K562 (cell line): Measurements from ENCODE around the gene NBR1. TPM values are rescaled to one million over a fixed set of nuclear protein-coding genes. Genes with fewer than 3 reads are reported as not detected.
A peak's percentile ranks its signal among the peaks of the same experiment; 100 is the strongest.

Experiments used
- ATAC-seq: fragments of 200-7000 bp; cut with Tn5 transposase; 3 replicates; pipeline ENCODE4 v1.9.1; 2020; ENCODE audit warnings: moderate library complexity
- BruUV-seq: library from RNA; stranded (reverse); fragments of 400-500 nt; replicated peaks from 2 replicates; lab custom pipeline; 2021; lab: Mats Ljungman, UMichigan
- CTCF ChIA-PET: fragments of 300-600 bp; formaldehyde crosslinking; extraction: SDS; loops from one replicate; lab custom pipeline; 2021; ENCODE audit warnings: low intra/inter-chr PET ratio; lab: Yijun Ruan, JAX
- POLR2A ChIA-PET: fragments of 300-600, 350-650 bp; sonication (Branson Sonifier 250); formaldehyde crosslinking; extraction: SDS; loops from one replicate; lab custom pipeline; 2021; ENCODE audit warnings: antibody characterized with exemption, inconsistent platforms; lab: Yijun Ruan, JAX
- DNase-seq, 4 experiments: peaks; one replicate each; pipeline versions ENCODE4 v3.0.0 to v3.0.0-alpha.2; 2011 to 2018; ENCODE audit warnings: low spot score in 3 of 4, mixed read lengths in 3 of 4; ENCODE audit errors: extremely low read depth in 1 of 4
- FAIRE-seq: peaks from 2 replicates; lab custom pipeline; 2011; peaks lifted over from hg19 to GRCh38; lab: Jason Lieb, UNC
- H2AFZ ChIP-seq: 2 replicates; pipeline ENCODE4 v1.6.0; 2011; ENCODE audit warnings: low read depth, low read length, control low read depth, inconsistent platforms
- H3K27ac ChIP-seq: fragments of 200-600 bp; 3 replicates; pipeline ENCODE4 v1.8.0; 2011; ENCODE audit warnings: low read depth, mild to moderate bottlenecking, control low read depth, inconsistent platforms, low read length, moderate library complexity, mixed read lengths; ENCODE audit errors: extremely low read depth
- H3K27me3 ChIP-seq, 2 experiments: fragments of 300-600 bp in 1 of 2; 2 replicates in 1 of 2; 3 replicates in 1 of 2; pipeline versions ENCODE4 v1.6.0 to v1.8.0; 2011; ENCODE audit warnings: inconsistent platforms in 2 of 2, low read length in 2 of 2, mild to moderate bottlenecking in 1 of 2, mixed read lengths in 1 of 2, moderate library complexity in 1 of 2; ENCODE audit not compliant: control insufficient read depth in 2 of 2, insufficient read depth in 2 of 2
- H3K36me3 ChIP-seq: fragments of 300-600 bp; 3 replicates; pipeline ENCODE4 v1.8.0; 2011; ENCODE audit warnings: mild to moderate bottlenecking, low read length, inconsistent platforms; ENCODE audit not compliant: control insufficient read depth, insufficient read depth
- H3K4me1 ChIP-seq, 2 experiments: fragments of 200-600 bp in 1 of 2; replicated peaks in 1 of 2; 2 replicates in 1 of 2; 3 replicates in 1 of 2; pipeline versions ENCODE4 v1.5.1 to v1.8.0; 2011; ENCODE audit warnings: inconsistent platforms in 2 of 2, low read length in 2 of 2, mild to moderate bottlenecking in 1 of 2, mixed read lengths in 1 of 2, moderate library complexity in 1 of 2; ENCODE audit not compliant: control insufficient read depth in 2 of 2, insufficient read depth in 2 of 2
- H3K4me2 ChIP-seq: 2 replicates; pipeline ENCODE4 v1.6.1; 2011; ENCODE audit warnings: low read length, control low read depth, inconsistent platforms, mixed read lengths; ENCODE audit not compliant: insufficient read depth
- H3K4me3 ChIP-seq: fragments of 200-600 bp; sonication (generic), shearing (Covaris generic); 2 replicates; pipeline ENCODE4 v1.5.1; 2016; ENCODE audit warnings: control low read depth, inconsistent platforms
- H3K79me2 ChIP-seq: fragments of 200-600 bp; 3 replicates; pipeline ENCODE4 v1.8.0; 2011; ENCODE audit warnings: low read length, inconsistent platforms; ENCODE audit not compliant: control insufficient read depth, insufficient read depth
- H3K9ac ChIP-seq, 2 experiments: 2 replicates each; pipeline versions ENCODE4 v1.6.0 to v1.6.1; 2011; ENCODE audit warnings: low read depth in 2 of 2, low read length in 2 of 2, control low read depth in 1 of 2, inconsistent platforms in 1 of 2, mild to moderate bottlenecking in 1 of 2, mixed read lengths in 1 of 2; ENCODE audit not compliant: insufficient read depth in 1 of 2
- H3K9me1 ChIP-seq: one replicate; pipeline ENCODE4 v1.6.0; 2011; ENCODE audit warnings: inconsistent platforms, mild to moderate bottlenecking, low read length, moderate library complexity; ENCODE audit not compliant: control insufficient read depth, insufficient read depth
- H3K9me3 ChIP-seq: replicated peaks from 2 replicates; pipeline ENCODE4 v1.5.1; 2011; ENCODE audit warnings: low read depth, low read length, inconsistent platforms; ENCODE audit not compliant: control insufficient read depth, insufficient read depth
- H4K20me1 ChIP-seq: replicated peaks from 2 replicates; pipeline ENCODE4 v1.6.1; 2011; ENCODE audit warnings: low read length, inconsistent platforms, mixed read lengths; ENCODE audit not compliant: control insufficient read depth, insufficient read depth
- ATF7 ChIP-seq: fragments of 450-650 bp; IDR thresholded peaks from 2 replicates; pipeline ENCODE4 v1.7.1; 2014; ENCODE audit warnings: mild to moderate bottlenecking, moderate library complexity
- MCM3 ChIP-seq: fragments of 450-650 bp; IDR thresholded peaks from 2 replicates; pipeline ENCODE4 v1.6.1; 2016
- PHF20 ChIP-seq: fragments of 450-650 bp; IDR thresholded peaks from 2 replicates; pipeline ENCODE4 v1.6.1; 2018; ENCODE audit not compliant: partially characterized antibody
- RHOXF2B ChIP-seq: fragments of 250-450 bp; sonication (Bioruptor Pico); conservative IDR thresholded peaks from 2 replicates; pipeline ENCODE4 v1.5.1; 2021
- SPI1 ChIP-seq: IDR thresholded peaks from 2 replicates; pipeline ENCODE4 v1.6.1; 2011; ENCODE audit warnings: low read depth, low read length, control low read depth, borderline replicate concordance
- TRIM24 ChIP-seq, 2 experiments: fragments of 450-650 bp; IDR thresholded peaks; 2 replicates each; pipeline ENCODE4 v1.6.1; 2016
- ZKSCAN3 ChIP-seq: fragments of 250-450 bp; sonication (Bioruptor Pico); IDR thresholded peaks from 2 replicates; pipeline ENCODE4 v1.4.0; 2020
- ZNF431 ChIP-seq: sonication (generic); formaldehyde crosslinking; IDR thresholded peaks from 2 replicates; pipeline ENCODE4 v1.8.0; 2022; ENCODE audit warnings: mild to moderate bottlenecking, missing genetic modification reagents
- WGBS: fragments of 100-300 bp; shearing (Covaris generic); methylation state at CpG from one replicate; pipeline ENCODE4 v1.1.6; 2016; ENCODE audit warnings: low coverage, mixed read lengths; ENCODE audit not compliant: insufficient coverage; ENCODE audit errors: missing lambda C conversion rate; 5-methylcytosine and 5-hydroxymethylcytosine counted together
- in situ Hi-C: fragments of 300-500 bp; cut with MboI; formaldehyde crosslinking; loops from 4 replicates; pipeline ENCODE4 v1.15.0; 2018; ENCODE audit warnings: inconsistent platforms, mixed read lengths
- intact Hi-C: fragments of 100-400 bp; cut with micrococcal nuclease; formaldehyde crosslinking; loops from 2 replicates; pipeline ENCODE4 v1.14.2; 2022
- polyA plus RNA-seq, 8 experiments: library from polyadenylated mRNA; depleted of rRNA in 4 of 8; stranded (reverse) in 5 of 8; unstranded in 3 of 8; fragments of >200 nt; fragmentation: Nextera tagmentation in 2 of 8; fragmentation: Illumina TruSeq in 1 of 8; extraction: Ambion mirVana in 2 of 8; extraction: Trizol in 1 of 8; gene quantifications; 2 replicates each; pipeline versions ENCODE4 v1.2.1 to v1.2.3, GENCODE V29; 2011 to 2014; ENCODE audit warnings: inconsistent platforms in 1 of 8, missing spikeins in 1 of 8
- total RNA-seq, 7 experiments: library from RNA; depleted of rRNA in 6 of 7; stranded (reverse); fragments of >200 nt in 6 of 7; fragmentation: Illumina TruSeq in 2 of 7; extraction: Trizol in 2 of 7; gene quantifications; 2 replicates each; pipeline versions ENCODE4 v1.2.1 to v1.2.3, GENCODE V29; 2011 to 2021; ENCODE audit warnings: low replicate concordance in 1 of 7
- TF ChIP-seq, protein P1 (sequence below): fragments of 450-650 bp; formaldehyde crosslinking; IDR thresholded peaks from 2 replicates; pipeline ENCODE4 v1.4.0; 2020; ENCODE audit warnings: mild to moderate bottlenecking, mixed read lengths
- TF ChIP-seq, protein P2 (sequence below): sonication (generic); formaldehyde crosslinking; IDR thresholded peaks from 2 replicates; pipeline ENCODE4 v1.8.1; 2023; ENCODE audit warnings: mild to moderate bottlenecking, missing genetic modification reagents
- TF ChIP-seq, protein P3 (sequence below): fragments of 250-450 bp; sonication (Bioruptor Pico); IDR thresholded peaks from 2 replicates; pipeline ENCODE4 v1.9.0; 2021; ENCODE audit warnings: mild to moderate bottlenecking, inconsistent platforms

NBR1 gene
- total and polyA plus RNA-seq, 9 of the 15 experiments (the other 6 are each of a cell fraction or from before 2014, with no cell fraction given) = 4.2 to 70.1 (median 39.9) TPM

DNA sequence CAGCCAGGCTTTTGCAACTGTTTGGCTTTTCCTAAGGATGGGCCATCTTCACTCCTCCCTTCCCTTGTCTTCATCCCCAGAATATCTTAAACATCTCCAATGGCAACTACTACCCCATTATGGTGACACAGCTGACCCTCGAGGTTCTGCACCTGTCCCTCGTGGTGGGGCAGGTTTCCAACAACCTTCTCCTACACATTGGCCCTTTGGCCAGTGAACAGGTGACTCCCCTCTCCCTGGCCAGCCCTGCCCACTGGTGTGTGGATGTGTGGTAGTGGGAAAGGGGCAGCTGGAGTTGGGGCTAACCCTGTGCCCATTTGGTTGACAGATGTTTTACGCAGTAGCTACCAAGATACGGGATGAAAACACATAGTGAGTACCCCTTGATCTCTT, 45.4 kb downstream of the NBR1 start:
- Histone ChIP-seq H3K9me3 (no peaks in the 10 kb centered on the region), H2AFZ (no peak overlapping the region), H3K79me2 (no peaks in the 10 kb centered on the region), H3K36me3 (no peaks in the 10 kb centered on the region; the same call in 2 of the 3 replicates), H3K4me3 (no peak overlapping the region), H3K4me1 (peaks cover 3 to 9% of the 10 kb centered on the region in 2 experiments; a peak in 2 of 5 replicates), H3K27me3 (no peaks in the 10 kb centered on the region), H3K4me2 (no peak overlapping the region), H3K9ac (peak overlapping the region in 1 of 2 experiments; percentile 48; a peak in 1 of 4 replicates), H4K20me1 (no peaks in the 10 kb centered on the region), H3K27ac (no peak overlapping the region), H3K9me1 (no peaks in the 10 kb centered on the region)
- TF ChIP-seq ATF7 = no peak
- TF ChIP-seq, protein P1, sequence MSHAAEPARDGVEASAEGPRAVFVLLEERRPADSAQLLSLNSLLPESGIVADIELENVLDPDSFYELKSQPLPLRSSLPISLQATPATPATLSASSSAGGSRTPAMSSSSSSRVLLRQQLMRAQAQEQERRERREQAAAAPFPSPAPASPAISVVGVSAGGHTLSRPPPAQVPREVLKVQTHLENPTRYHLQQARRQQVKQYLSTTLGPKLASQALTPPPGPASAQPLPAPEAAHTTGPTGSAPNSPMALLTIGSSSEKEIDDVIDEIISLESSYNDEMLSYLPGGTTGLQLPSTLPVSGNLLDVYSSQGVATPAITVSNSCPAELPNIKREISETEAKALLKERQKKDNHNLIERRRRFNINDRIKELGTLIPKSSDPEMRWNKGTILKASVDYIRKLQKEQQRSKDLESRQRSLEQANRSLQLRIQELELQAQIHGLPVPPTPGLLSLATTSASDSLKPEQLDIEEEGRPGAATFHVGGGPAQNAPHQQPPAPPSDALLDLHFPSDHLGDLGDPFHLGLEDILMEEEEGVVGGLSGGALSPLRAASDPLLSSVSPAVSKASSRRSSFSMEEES = no peak
- TF ChIP-seq, protein P2, sequence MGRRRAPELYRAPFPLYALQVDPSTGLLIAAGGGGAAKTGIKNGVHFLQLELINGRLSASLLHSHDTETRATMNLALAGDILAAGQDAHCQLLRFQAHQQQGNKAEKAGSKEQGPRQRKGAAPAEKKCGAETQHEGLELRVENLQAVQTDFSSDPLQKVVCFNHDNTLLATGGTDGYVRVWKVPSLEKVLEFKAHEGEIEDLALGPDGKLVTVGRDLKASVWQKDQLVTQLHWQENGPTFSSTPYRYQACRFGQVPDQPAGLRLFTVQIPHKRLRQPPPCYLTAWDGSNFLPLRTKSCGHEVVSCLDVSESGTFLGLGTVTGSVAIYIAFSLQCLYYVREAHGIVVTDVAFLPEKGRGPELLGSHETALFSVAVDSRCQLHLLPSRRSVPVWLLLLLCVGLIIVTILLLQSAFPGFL (CRISPR knock-in tag) = no peak
- no peak for TF ChIP-seq PHF20
- TF ChIP-seq RHOXF2B = no peak
- no peak for TF ChIP-seq TRIM24 (IDR thresholded peaks at IDR 0.05)
- TF ChIP-seq MCM3 = no peak
- no peak for TF ChIP-seq SPI1
- no peak for TF ChIP-seq ZKSCAN3 (CRISPR knock-in tag)
- TF ChIP-seq, protein P3, sequence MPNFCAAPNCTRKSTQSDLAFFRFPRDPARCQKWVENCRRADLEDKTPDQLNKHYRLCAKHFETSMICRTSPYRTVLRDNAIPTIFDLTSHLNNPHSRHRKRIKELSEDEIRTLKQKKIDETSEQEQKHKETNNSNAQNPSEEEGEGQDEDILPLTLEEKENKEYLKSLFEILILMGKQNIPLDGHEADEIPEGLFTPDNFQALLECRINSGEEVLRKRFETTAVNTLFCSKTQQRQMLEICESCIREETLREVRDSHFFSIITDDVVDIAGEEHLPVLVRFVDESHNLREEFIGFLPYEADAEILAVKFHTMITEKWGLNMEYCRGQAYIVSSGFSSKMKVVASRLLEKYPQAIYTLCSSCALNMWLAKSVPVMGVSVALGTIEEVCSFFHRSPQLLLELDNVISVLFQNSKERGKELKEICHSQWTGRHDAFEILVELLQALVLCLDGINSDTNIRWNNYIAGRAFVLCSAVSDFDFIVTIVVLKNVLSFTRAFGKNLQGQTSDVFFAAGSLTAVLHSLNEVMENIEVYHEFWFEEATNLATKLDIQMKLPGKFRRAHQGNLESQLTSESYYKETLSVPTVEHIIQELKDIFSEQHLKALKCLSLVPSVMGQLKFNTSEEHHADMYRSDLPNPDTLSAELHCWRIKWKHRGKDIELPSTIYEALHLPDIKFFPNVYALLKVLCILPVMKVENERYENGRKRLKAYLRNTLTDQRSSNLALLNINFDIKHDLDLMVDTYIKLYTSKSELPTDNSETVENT = no peak
- TF ChIP-seq ZNF431 (CRISPR knock-in tag) = no peak
- 44% methylated on average over 4 of the region's 4 CpGs for WGBS
- ATAC-seq (no peak), DNase-seq (no peak), FAIRE-seq (no peak)
- in situ Hi-C loops = no loop called here
- no TSS peak for BruUV-seq
- POLR2A ChIA-PET = interaction anchor here (0.7 to 7.6 kb wide), 4 partner anchors 10 to 100 kb away, joined by 3 to 89 read pairs (median 7); no protein-coding TSS in a partner anchor
- intact Hi-C loops = no loop called here
- CTCF ChIA-PET = no interaction called here
